Activated T-cell treated with anti-CD3 and anti-CD28 coated beads, Interleukin-2, amount 50 U/mL, for 24 hours (primary cell): ENCODE data around the gene VDR.

Experiments used
- DNase-seq: peaks from one replicate; pipeline ENCODE4 v3.0.0-alpha.2; 2020
- H3K27ac Mint-ChIP-seq: 2 replicates; pipeline ENCODE4 v1.8.0; 2020; ENCODE audit warnings: mild to moderate bottlenecking, mixed read lengths
- H3K27me3 Mint-ChIP-seq: 2 replicates; pipeline ENCODE4 v1.8.0; 2020; ENCODE audit warnings: mixed read lengths
- H3K36me3 Mint-ChIP-seq: 2 replicates; pipeline ENCODE4 v1.8.0; 2020; ENCODE audit warnings: low read depth, mixed read lengths
- H3K4me1 Mint-ChIP-seq: 2 replicates; pipeline ENCODE4 v1.8.0; 2020; ENCODE audit warnings: low read depth, mixed read lengths
- H3K4me3 Mint-ChIP-seq: 2 replicates; pipeline ENCODE4 v1.8.0; 2020; ENCODE audit warnings: mild to moderate bottlenecking, moderate library complexity, mixed read lengths
- H3K9me3 Mint-ChIP-seq: 2 replicates; pipeline ENCODE4 v1.8.0; 2020; ENCODE audit warnings: mixed read lengths

VDR gene

GRCh38 chr12:47908738-47909137 is 3.9 kb upstream of the VDR start:
- H3K36me3 Mint-ChIP-seq = peaks cover 9% of the 10 kb centered on the region
- no peak for DNase-seq
- no peaks in the 10 kb centered on the region for H3K9me3 Mint-ChIP-seq
- peaks cover 11% of the 10 kb centered on the region for H3K4me1 Mint-ChIP-seq
- H3K4me3 Mint-ChIP-seq = no peak overlapping the region
- H3K27me3 Mint-ChIP-seq = peaks cover 19% of the 10 kb centered on the region
- no peak overlapping the region for H3K27ac Mint-ChIP-seq

DNA sequence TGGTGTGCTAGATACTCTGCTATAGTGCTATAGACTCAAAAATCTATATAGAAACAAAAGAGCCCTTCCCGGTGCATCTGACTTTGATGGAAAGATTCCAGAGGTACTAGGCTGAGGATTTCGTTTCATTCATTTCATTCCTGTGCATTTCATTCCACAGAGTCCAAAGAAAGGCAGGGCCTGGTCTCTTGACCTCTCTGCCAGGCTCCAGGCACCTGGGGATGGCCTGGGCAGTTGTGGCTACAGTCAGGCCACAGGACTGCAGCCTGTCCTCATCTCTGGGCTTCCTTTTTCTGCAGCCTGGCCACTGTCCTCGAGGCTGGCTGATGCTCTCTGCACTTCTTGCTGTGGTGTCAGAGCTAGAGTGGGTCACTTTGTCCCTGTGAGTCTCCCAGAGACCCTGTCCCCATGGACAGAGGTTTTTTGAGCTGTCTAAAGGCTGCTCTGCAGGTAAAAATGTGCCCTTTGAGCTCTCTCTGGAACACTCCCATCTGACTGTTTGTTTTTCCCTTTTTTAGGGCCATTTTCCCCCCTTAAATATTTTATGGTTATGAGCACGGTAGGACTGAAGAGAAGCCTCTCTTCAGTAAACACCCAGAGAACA is 3.2 kb upstream of the VDR start:
- Mint-ChIP-seq H3K27me3 (peaks cover 19% of the 10 kb centered on the region), H3K9me3 (no peaks in the 10 kb centered on the region), H3K27ac (no peak overlapping the region), H3K4me3 (no peak overlapping the region), H3K36me3 (peaks cover 17% of the 10 kb centered on the region), H3K4me1 (peaks cover 18% of the 10 kb centered on the region)
- DNase-seq = no peak

GRCh38 chr12:47903927-47904712 is 674 bp downstream of the VDR start:
- DNase-seq = peak; percentile 77
- Mint-ChIP-seq H3K27ac (peak overlapping the region; percentile 89), H3K4me1 (peaks cover 57% of the 10 kb centered on the region), H3K36me3 (peaks cover 54% of the 10 kb centered on the region), H3K4me3 (peak overlapping the region; percentile 92), H3K9me3 (no peaks in the 10 kb centered on the region), H3K27me3 (peaks cover 17% of the 10 kb centered on the region)

DNA sequence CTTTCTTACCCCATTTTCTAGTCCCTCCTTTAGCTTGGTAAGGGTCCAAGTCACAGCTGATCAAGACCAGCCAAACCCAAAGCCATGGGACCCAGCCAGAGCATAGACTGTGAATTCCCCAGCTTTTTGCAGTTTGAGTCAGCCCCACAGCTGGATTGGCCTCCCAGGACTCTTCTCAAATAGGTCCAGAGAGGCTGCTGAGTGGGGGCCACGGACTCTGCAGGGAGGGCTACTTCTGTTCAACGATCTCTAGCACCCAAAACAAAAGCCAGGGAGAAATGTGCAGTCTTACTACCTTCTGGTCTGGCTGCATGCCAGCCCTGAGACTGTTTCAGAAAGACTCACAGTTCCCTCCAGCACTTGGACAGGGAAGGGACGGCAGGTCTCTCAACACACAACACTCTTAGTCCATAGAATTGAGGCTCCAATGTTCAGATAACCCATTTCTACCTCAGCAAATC is 1.6 kb downstream of the VDR start:
- Mint-ChIP-seq H3K27ac (peak overlapping the region; percentile 89), H3K9me3 (no peaks in the 10 kb centered on the region), H3K4me3 (peak overlapping the region; percentile 92), H3K4me1 (peaks cover 63% of the 10 kb centered on the region), H3K36me3 (peaks cover 63% of the 10 kb centered on the region), H3K27me3 (peaks cover 17% of the 10 kb centered on the region)
- DNase-seq = peak; percentile 46

GRCh38 chr12:47902131-47902639 is 2.6 kb downstream of the VDR start:
- DNase-seq = no peak
- peak overlapping the region; percentile 92 for H3K4me3 Mint-ChIP-seq
- no peaks in the 10 kb centered on the region for H3K9me3 Mint-ChIP-seq
- peaks cover 68% of the 10 kb centered on the region for H3K4me1 Mint-ChIP-seq
- H3K27me3 Mint-ChIP-seq = peaks cover 17% of the 10 kb centered on the region
- H3K27ac Mint-ChIP-seq = peak overlapping the region; percentile 44
- H3K36me3 Mint-ChIP-seq = peaks cover 73% of the 10 kb centered on the region

GRCh38 chr12:47901718-47902093 is 3.1 kb downstream of the VDR start:
- Mint-ChIP-seq H3K27me3 (peaks cover 12% of the 10 kb centered on the region), H3K4me3 (peak overlapping the region; percentile 92), H3K4me1 (peaks cover 73% of the 10 kb centered on the region), H3K36me3 (peaks cover 78% of the 10 kb centered on the region), H3K9me3 (no peaks in the 10 kb centered on the region), H3K27ac (peak overlapping the region; percentile 44)
- DNase-seq = no peak

DNA sequence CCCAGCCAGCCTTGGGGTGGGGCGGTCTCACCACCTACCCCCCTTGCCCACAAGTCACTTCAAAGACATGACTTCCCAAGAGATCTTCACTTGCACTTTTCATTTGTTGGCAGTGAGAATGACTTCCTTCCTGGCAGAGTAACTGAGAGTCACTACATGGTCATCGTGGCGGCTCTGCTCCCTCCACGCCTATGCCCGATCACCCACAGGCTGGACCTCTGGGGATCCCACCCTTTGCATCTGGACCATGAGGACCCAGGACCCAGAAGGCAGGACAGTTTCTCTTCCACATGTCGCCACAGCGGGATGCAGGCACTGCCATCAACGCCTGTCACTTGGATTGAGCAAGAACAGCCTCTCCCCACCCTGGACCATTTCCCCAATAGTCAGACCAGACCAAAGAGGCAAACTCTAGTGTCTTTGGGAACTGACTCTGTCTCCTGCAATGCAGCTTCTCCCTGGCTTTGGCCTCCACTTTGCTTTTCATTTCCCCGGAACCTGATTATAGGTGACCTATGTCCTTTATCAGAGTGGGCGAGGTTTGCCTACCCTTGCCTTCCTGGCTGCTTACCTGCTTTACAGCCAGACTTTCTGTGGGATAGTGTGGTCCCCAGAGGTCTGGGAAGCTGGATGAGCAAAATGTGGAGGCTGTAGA is 3.6 kb downstream of the VDR start:
- H3K27ac Mint-ChIP-seq = peak overlapping the region; percentile 32
- no peaks in the 10 kb centered on the region for H3K9me3 Mint-ChIP-seq
- H3K27me3 Mint-ChIP-seq = peaks cover 7% of the 10 kb centered on the region
- H3K36me3 Mint-ChIP-seq = peaks cover 83% of the 10 kb centered on the region
- H3K4me1 Mint-ChIP-seq = peaks cover 77% of the 10 kb centered on the region
- peak overlapping the region; percentile 92 for H3K4me3 Mint-ChIP-seq
- no peak for DNase-seq

GRCh38 chr12:47900131-47901062 is 4.4 kb downstream of the VDR start:
- DNase-seq = no peak
- Mint-ChIP-seq H3K4me1 (peaks cover 74% of the 10 kb centered on the region), H3K36me3 (peaks cover 91% of the 10 kb centered on the region), H3K27me3 (no peaks in the 10 kb centered on the region), H3K9me3 (no peaks in the 10 kb centered on the region), H3K4me3 (peak overlapping the region; percentile 92), H3K27ac (peak overlapping the region; percentile 32)

DNA sequence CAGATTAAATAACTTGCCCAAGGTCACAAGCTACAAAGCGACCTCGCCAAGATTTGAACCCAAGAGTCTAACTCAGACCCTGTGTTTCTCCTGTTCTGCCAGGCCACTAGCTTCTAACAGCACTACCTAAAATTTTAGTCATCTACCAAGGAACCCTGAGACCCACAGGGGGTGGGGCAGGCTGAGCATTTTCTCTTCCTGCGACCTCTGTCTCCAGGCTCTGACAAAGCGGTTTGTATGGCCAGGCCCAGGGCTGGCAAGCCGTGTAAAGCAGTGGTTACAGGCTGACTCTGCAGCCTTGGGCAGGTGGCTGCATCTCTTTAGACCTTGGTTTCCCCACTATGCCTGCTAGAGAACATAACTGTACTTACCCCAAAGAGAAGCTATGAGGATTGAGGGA is 5.3 kb downstream of the VDR start:
- Mint-ChIP-seq H3K36me3 (peaks cover 96% of the 10 kb centered on the region), H3K4me1 (peaks cover 80% of the 10 kb centered on the region), H3K27me3 (no peaks in the 10 kb centered on the region), H3K27ac (no peak overlapping the region), H3K9me3 (no peaks in the 10 kb centered on the region), H3K4me3 (no peak overlapping the region)
- no peak for DNase-seq

- DNase-seq = no peak
- Mint-ChIP-seq H3K27ac (no peak overlapping the region), H3K36me3 (peaks cover 98% of the 10 kb centered on the region), H3K9me3 (no peaks in the 10 kb centered on the region), H3K4me1 (peaks cover 78% of the 10 kb centered on the region), H3K4me3 (no peak overlapping the region), H3K27me3 (no peaks in the 10 kb centered on the region)
These were observed 8.2 kb downstream of the VDR start for GRCh38 chr12:47896633-47897032.

- H3K4me3 Mint-ChIP-seq = no peak overlapping the region
- peak overlapping the region; percentile 37 for H3K27ac Mint-ChIP-seq
- no peaks in the 10 kb centered on the region for H3K27me3 Mint-ChIP-seq
- H3K9me3 Mint-ChIP-seq = no peaks in the 10 kb centered on the region
- H3K36me3 Mint-ChIP-seq = peaks cover 98% of the 10 kb centered on the region
- no peak for DNase-seq
- peaks cover 78% of the 10 kb centered on the region for H3K4me1 Mint-ChIP-seq
These were observed 8.8 kb downstream of the VDR start for GRCh38 chr12:47896022-47896421.

DNA sequence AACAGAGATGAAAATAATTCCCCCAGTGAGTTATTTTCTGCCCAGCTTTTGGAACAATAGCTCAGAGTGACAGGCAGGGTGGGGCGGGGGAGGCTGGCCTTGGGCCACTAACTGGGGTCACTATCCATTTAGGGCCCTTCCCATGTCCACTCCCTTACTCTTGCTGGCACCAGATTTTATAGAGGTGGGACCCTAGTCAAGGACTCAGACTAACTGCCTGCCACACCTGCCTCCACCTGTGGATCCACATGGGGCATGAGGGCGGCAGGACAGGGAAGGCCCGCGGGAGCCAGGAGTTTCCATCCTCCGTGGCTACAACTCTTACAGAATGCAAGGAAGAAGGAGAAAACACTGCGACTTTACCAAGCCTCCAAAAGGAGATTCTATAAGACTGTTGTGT is 10.1 kb downstream of the VDR start:
- Mint-ChIP-seq H3K27ac (no peak overlapping the region), H3K9me3 (no peaks in the 10 kb centered on the region), H3K4me3 (no peak overlapping the region), H3K27me3 (no peaks in the 10 kb centered on the region), H3K36me3 (peaks cover 95% of the 10 kb centered on the region), H3K4me1 (peaks cover 71% of the 10 kb centered on the region)
- no peak for DNase-seq

DNA sequence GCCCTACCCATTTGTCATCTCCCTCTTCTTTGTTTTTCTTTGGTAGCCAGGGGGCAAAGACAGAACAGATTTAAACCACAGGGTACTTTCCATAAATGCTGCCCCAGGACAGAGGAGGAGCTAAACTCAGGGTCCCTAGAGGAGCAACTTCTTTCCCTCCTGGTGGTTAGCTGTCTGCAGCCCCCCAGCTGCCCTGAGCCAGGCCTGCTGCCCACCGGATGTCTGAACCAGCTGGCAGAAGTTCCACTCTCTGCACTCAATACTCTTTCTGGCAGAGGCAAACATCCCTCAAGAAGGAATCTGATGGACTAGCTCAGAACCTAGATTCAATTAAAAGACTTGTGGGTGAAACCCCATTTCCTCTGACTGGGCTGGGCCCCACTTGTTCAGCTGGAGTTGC is 10.7 kb downstream of the VDR start:
- Mint-ChIP-seq H3K27ac (peak overlapping the region; percentile 18), H3K27me3 (no peaks in the 10 kb centered on the region), H3K4me1 (peaks cover 71% of the 10 kb centered on the region), H3K36me3 (peaks cover 95% of the 10 kb centered on the region), H3K4me3 (no peak overlapping the region), H3K9me3 (no peaks in the 10 kb centered on the region)
- DNase-seq = no peak

DNA sequence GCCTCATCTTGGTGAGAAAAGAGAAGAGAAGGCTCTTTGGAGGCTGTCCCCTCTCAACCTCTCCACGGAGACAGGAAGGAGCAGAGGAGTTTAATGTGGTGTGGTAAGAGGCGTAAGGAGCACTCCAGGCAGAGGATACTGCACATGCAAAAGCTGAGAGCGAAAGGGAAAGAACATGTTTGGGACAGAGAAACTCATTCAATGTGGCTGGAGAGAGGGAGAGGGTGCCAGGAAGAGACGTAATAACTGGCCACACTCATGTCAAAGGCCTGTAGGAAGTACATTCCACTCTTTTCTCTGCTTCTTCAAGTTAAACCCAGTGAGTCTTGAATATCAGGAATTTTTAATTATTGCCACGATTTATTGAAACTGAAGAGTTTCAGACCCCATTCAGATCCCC is 12.0 kb downstream of the VDR start:
- H3K27ac Mint-ChIP-seq = peak overlapping the region; percentile 9
- no peak overlapping the region for H3K4me3 Mint-ChIP-seq

More for the DNA sequence above, 12.0 kb downstream of the VDR start:
- no peak for DNase-seq
- no peaks in the 10 kb centered on the region for H3K27me3 Mint-ChIP-seq
- H3K9me3 Mint-ChIP-seq = no peaks in the 10 kb centered on the region
- H3K4me1 Mint-ChIP-seq = peaks cover 76% of the 10 kb centered on the region
- peaks cover 95% of the 10 kb centered on the region for H3K36me3 Mint-ChIP-seq
